Measurements from ENCODE around the gene PRKAR2B.
"Not testable (repeated sequence)": the region's sequence is repeated elsewhere in the genome, so short reads cannot be mapped to it uniquely, and the experiment has no call there.

PRKAR2B gene

GRCh38 chr7:107079212-107079940 is 34.9 kb downstream of the PRKAR2B start:
- DNase-seq: no peak

- DNase-seq: no peak
These were observed 35.6 kb downstream of the PRKAR2B start for GRCh38 chr7:107080099-107080505.

GRCh38 chr7:107080533-107080932 is 36.0 kb downstream of the PRKAR2B start:
- DNase-seq: no peak

- no peak for DNase-seq
These were observed 40.7 kb downstream of the PRKAR2B start for GRCh38 chr7:107085180-107085579.

- no peak for DNase-seq
These were observed 45.1 kb downstream of the PRKAR2B start for GRCh38 chr7:107089627-107090026.

- DNase-seq: no peak
These were observed 46.0 kb downstream of the PRKAR2B start for GRCh38 chr7:107090457-107090856.

GRCh38 chr7:107091306-107091705 is 46.8 kb downstream of the PRKAR2B start:
- DNase-seq: no peak

- DNase-seq: not testable (repeated sequence)
These were observed 49.2 kb downstream of the PRKAR2B start for GRCh38 chr7:107093671-107094070.

- not testable (repeated sequence) for DNase-seq
These were observed 54.6 kb downstream of the PRKAR2B start for GRCh38 chr7:107099154-107099553.

- DNase-seq: no peak
These were observed 56.3 kb downstream of the PRKAR2B start for GRCh38 chr7:107100824-107101223.

GRCh38 chr7:107103369-107103768 is 58.9 kb downstream of the PRKAR2B start:
- DNase-seq: no peak

GRCh38 chr7:107104801-107105200 is 60.3 kb downstream of the PRKAR2B start:
- DNase-seq: no peak

- DNase-seq: no peak
These were observed 61.2 kb downstream of the PRKAR2B start for GRCh38 chr7:107105591-107106245.

GRCh38 chr7:107108793-107109371 is 64.4 kb downstream of the PRKAR2B start:
- no peak for DNase-seq

- DNase-seq: no peak
These were observed 65.5 kb downstream of the PRKAR2B start for GRCh38 chr7:107109955-107110354.

GRCh38 chr7:107111196-107111595 is 66.7 kb downstream of the PRKAR2B start:
- no peak for DNase-seq

- no peak for DNase-seq
These were observed 69.4 kb downstream of the PRKAR2B start for GRCh38 chr7:107113866-107114265.

- no peak for DNase-seq
These were observed 70.6 kb downstream of the PRKAR2B start for GRCh38 chr7:107115114-107115513.

- no peak for DNase-seq
These were observed 71.4 kb downstream of the PRKAR2B start for GRCh38 chr7:107115762-107116540.

- DNase-seq: no peak
These were observed 73.8 kb downstream of the PRKAR2B start for GRCh38 chr7:107118109-107118900.

- DNase-seq: no peak
These were observed 75.0 kb downstream of the PRKAR2B start for GRCh38 chr7:107119376-107120105.

GRCh38 chr7:107122486-107122911 is 78.0 kb downstream of the PRKAR2B start:
- DNase-seq: no peak
